ENCODE data around the gene TARBP1.
"Not testable (repeated sequence)": the region's sequence is repeated elsewhere in the genome, so short reads cannot be mapped to it uniquely, and the experiment has no call there.

The TARBP1 gene

GRCh38 chr1:234518876-234519275 is 39.9 kb upstream of the TARBP1 start:
- TF ChIP-seq POLR2AphosphoS5 (IDR thresholded peaks at IDR 0.05; ENCODE audit: low read depth, low read length) (no peak), TAF1 (IDR thresholded peaks at IDR 0.05; ENCODE audit: borderline replicate concordance, low read depth, low read length) (no peak)
- DNase-seq (ENCODE audit: insufficient read length) (no peak), FAIRE-seq (no peak)

GRCh38 chr1:234518086-234518485 is 39.1 kb upstream of the TARBP1 start:
- not testable (repeated sequence) for FAIRE-seq

GRCh38 chr1:234517110-234517802 is 38.3 kb upstream of the TARBP1 start:
- no peak for TF ChIP-seq TAF1 (IDR thresholded peaks at IDR 0.05; ENCODE audit: borderline replicate concordance, low read depth, low read length)
- no peak for TF ChIP-seq POLR2A (IDR thresholded peaks at IDR 0.05; ENCODE audit: low read depth, low read length)
- TF ChIP-seq POLR2AphosphoS5 (IDR thresholded peaks at IDR 0.05; ENCODE audit: low read depth, low read length): no peak
- DNase-seq (ENCODE audit: insufficient read length) (no peak), FAIRE-seq (no peak)

More at GRCh38 chr1:234518086-234518485, 39.1 kb upstream of the TARBP1 start:
- not testable (repeated sequence) for DNase-seq (ENCODE audit: insufficient read length)

- no peak for FAIRE-seq
- DNase-seq (ENCODE audit: insufficient read length): no peak
- no peak for TF ChIP-seq POLR2A (IDR thresholded peaks at IDR 0.05; ENCODE audit: low read depth, low read length)
- TF ChIP-seq POLR2AphosphoS5 (IDR thresholded peaks at IDR 0.05; ENCODE audit: low read depth, low read length): no peak
- TF ChIP-seq TAF1 (IDR thresholded peaks at IDR 0.05; ENCODE audit: borderline replicate concordance, low read depth, low read length): no peak
These were observed 36.9 kb upstream of the TARBP1 start for GRCh38 chr1:234515821-234516241.

- DNase-seq (ENCODE audit: insufficient read length) (no peak), FAIRE-seq (no peak)
- TF ChIP-seq POLR2AphosphoS5 (IDR thresholded peaks at IDR 0.05; ENCODE audit: low read depth, low read length): no peak
- no peak for TF ChIP-seq POLR2A (IDR thresholded peaks at IDR 0.05; ENCODE audit: low read depth, low read length)
- TF ChIP-seq TAF1 (IDR thresholded peaks at IDR 0.05; ENCODE audit: borderline replicate concordance, low read depth, low read length): no peak
These were observed 36.4 kb upstream of the TARBP1 start for GRCh38 chr1:234515411-234515810.

- DNase-seq (ENCODE audit: insufficient read length) (no peak), FAIRE-seq (no peak)
- no peak for TF ChIP-seq TAF1 (IDR thresholded peaks at IDR 0.05; ENCODE audit: borderline replicate concordance, low read depth, low read length)
- no peak for TF ChIP-seq POLR2A (IDR thresholded peaks at IDR 0.05; ENCODE audit: low read depth, low read length)
- no peak for TF ChIP-seq POLR2AphosphoS5 (IDR thresholded peaks at IDR 0.05; ENCODE audit: low read depth, low read length)
These were observed 33.5 kb upstream of the TARBP1 start for GRCh38 chr1:234512451-234512861.

- TF ChIP-seq POLR2A (IDR thresholded peaks at IDR 0.05; ENCODE audit: low read depth, low read length): no peak
- no peak for TF ChIP-seq TAF1 (IDR thresholded peaks at IDR 0.05; ENCODE audit: borderline replicate concordance, low read depth, low read length)
- TF ChIP-seq POLR2AphosphoS5 (IDR thresholded peaks at IDR 0.05; ENCODE audit: low read depth, low read length): no peak
- FAIRE-seq (no peak), DNase-seq (ENCODE audit: insufficient read length) (no peak)
These were observed 30.7 kb upstream of the TARBP1 start for GRCh38 chr1:234509457-234510328.

- DNase-seq (ENCODE audit: insufficient read length) (no peak), FAIRE-seq (no peak)
- TF ChIP-seq TAF1 (IDR thresholded peaks at IDR 0.05; ENCODE audit: borderline replicate concordance, low read depth, low read length) (no peak), POLR2AphosphoS5 (IDR thresholded peaks at IDR 0.05; ENCODE audit: low read depth, low read length) (no peak), POLR2A (IDR thresholded peaks at IDR 0.05; ENCODE audit: low read depth, low read length) (no peak)
These were observed 28.8 kb upstream of the TARBP1 start for GRCh38 chr1:234507626-234508387.

GRCh38 chr1:234507089-234507488 is 28.1 kb upstream of the TARBP1 start:
- no peak for DNase-seq (ENCODE audit: insufficient read length)
- TF ChIP-seq TAF1 (IDR thresholded peaks at IDR 0.05; ENCODE audit: borderline replicate concordance, low read depth, low read length) (no peak), POLR2A (IDR thresholded peaks at IDR 0.05; ENCODE audit: low read depth, low read length) (no peak), POLR2AphosphoS5 (IDR thresholded peaks at IDR 0.05; ENCODE audit: low read depth, low read length) (no peak)
- FAIRE-seq: no peak

GRCh38 chr1:234505769-234506102 is 26.8 kb upstream of the TARBP1 start:
- DNase-seq (ENCODE audit: insufficient read length): no peak
- no peak for FAIRE-seq

GRCh38 chr1:234504969-234505768 is 26.2 kb upstream of the TARBP1 start:
- DNase-seq (ENCODE audit: insufficient read length) (no peak), FAIRE-seq (no peak)
- TF ChIP-seq TAF1 (IDR thresholded peaks at IDR 0.05; ENCODE audit: borderline replicate concordance, low read depth, low read length) (no peak), POLR2AphosphoS5 (IDR thresholded peaks at IDR 0.05; ENCODE audit: low read depth, low read length) (no peak), POLR2A (IDR thresholded peaks at IDR 0.05; ENCODE audit: low read depth, low read length) (no peak)

More at GRCh38 chr1:234505769-234506102, 26.8 kb upstream of the TARBP1 start:
- TF ChIP-seq TAF1 (IDR thresholded peaks at IDR 0.05; ENCODE audit: borderline replicate concordance, low read depth, low read length) (no peak), POLR2AphosphoS5 (IDR thresholded peaks at IDR 0.05; ENCODE audit: low read depth, low read length) (no peak), POLR2A (IDR thresholded peaks at IDR 0.05; ENCODE audit: low read depth, low read length) (no peak)

- FAIRE-seq; DNase-seq (ENCODE audit: insufficient read length): not testable (repeated sequence)
These were observed 25.3 kb upstream of the TARBP1 start for GRCh38 chr1:234504251-234504650.

Data from GM12892 (cell line).